Upper lobe of right lung (tissue), 1 donor: ENCODE measurements around the gene CMTM8. TPM values are rescaled to one million over a fixed set of nuclear protein-coding genes. Genes with fewer than 3 reads are reported as not detected.

Experiments used
- ATAC-seq: fragments of 200-7000 bp; cut with Tn5 transposase; one replicate; pipeline ENCODE4 v1.9.1; 2020; ENCODE audit warnings: mild to moderate bottlenecking, moderate library complexity
- DNase-seq: peaks from one replicate; pipeline ENCODE4 v3.0.0-alpha.2; 2020
- H3K27ac ChIP-seq: fragments of 200-600 bp; one replicate; pipeline ENCODE4 v1.8.0; 2022
- H3K27me3 ChIP-seq: fragments of 200-600 bp; one replicate; pipeline ENCODE4 v1.8.0; 2022; ENCODE audit warnings: mild to moderate bottlenecking
- H3K36me3 ChIP-seq: fragments of 200-600 bp; one replicate; pipeline ENCODE4 v1.8.0; 2022
- H3K4me1 ChIP-seq: fragments of 200-600 bp; one replicate; pipeline ENCODE4 v1.8.0; 2022
- H3K4me3 ChIP-seq: fragments of 200-600 bp; one replicate; pipeline ENCODE4 v1.8.0; 2022; ENCODE audit warnings: mild to moderate bottlenecking
- H3K9me3 ChIP-seq: fragments of 200-600 bp; one replicate; pipeline ENCODE4 v1.8.0; 2022
- intact Hi-C: fragments of 100-400 bp; cut with DNase I; formaldehyde crosslinking; loops from one replicate; pipeline ENCODE4 v1.11.0; 2022
- total RNA-seq: library from RNA; stranded (reverse); fragmentation: NEBNext Ultra II Directional; extraction: Animal tissue kit (Norgen Biotek cat#: 25700); gene quantifications from one replicate; pipeline ENCODE4 v1.2.1, GENCODE V29; 2021
- TF ChIP-seq, protein P1 (sequence below): fragments of 200-600 bp; IDR thresholded peaks from one replicate; pipeline ENCODE4 v1.8.0; 2022; ENCODE audit warnings: antibody characterized with exemption
- donor health status: DM: no; HTN: yes; CAD: no; lungs with severe emphysema.

Gene CMTM8
- total RNA-seq, 1 donor from 2014 or later: 24.9 TPM

DNA sequence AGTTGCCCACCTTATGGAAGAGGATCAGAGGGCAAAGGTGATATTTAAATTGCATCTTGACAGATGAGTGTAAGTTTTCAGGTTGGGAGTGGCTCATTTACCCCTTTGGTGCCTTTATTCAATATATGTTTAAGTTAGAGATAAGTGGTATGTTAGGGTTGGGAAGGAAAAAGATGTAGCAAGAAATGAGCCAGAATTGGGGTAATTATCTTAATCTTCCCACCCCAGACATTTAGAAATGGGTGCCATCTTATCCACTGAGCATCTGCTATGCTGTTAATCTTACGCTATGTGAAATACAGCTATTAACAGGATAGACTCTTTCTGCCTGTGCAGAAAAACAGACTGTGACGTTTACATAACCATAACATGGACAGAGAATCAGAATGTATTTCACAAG lies 159.5 kb downstream of the CMTM8 start:
- Histone ChIP-seq H3K4me1 (peaks cover 60% of the 10 kb centered on the region), H3K27me3 (no peaks in the 10 kb centered on the region), H3K4me3 (no peak overlapping the region), H3K9me3 (no peaks in the 10 kb centered on the region), H3K36me3 (no peaks in the 10 kb centered on the region), H3K27ac (no peak overlapping the region)
- intact Hi-C loops: no loop called here
- ATAC-seq (no peak), DNase-seq (no peak)
- TF ChIP-seq, protein P1, sequence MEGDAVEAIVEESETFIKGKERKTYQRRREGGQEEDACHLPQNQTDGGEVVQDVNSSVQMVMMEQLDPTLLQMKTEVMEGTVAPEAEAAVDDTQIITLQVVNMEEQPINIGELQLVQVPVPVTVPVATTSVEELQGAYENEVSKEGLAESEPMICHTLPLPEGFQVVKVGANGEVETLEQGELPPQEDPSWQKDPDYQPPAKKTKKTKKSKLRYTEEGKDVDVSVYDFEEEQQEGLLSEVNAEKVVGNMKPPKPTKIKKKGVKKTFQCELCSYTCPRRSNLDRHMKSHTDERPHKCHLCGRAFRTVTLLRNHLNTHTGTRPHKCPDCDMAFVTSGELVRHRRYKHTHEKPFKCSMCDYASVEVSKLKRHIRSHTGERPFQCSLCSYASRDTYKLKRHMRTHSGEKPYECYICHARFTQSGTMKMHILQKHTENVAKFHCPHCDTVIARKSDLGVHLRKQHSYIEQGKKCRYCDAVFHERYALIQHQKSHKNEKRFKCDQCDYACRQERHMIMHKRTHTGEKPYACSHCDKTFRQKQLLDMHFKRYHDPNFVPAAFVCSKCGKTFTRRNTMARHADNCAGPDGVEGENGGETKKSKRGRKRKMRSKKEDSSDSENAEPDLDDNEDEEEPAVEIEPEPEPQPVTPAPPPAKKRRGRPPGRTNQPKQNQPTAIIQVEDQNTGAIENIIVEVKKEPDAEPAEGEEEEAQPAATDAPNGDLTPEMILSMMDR: no peak

DNA sequence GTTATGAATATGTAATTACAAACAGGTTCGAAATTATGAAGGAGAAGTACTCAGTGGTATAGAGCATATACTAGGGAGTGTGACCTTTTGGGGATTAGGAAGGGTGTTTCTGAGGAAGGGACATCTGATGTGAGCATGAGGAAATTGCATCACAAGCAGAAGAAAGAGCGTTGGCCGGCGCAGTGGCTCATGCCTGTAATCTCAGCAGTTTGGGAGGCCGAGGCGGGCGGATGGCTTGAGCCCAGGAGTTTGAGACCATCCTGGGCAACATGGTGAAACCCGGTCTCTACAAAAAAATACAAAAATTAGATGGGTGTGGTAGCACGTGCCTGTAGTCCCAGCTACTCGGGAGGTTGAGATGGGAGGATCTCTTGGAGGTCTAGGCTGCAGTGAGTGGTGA lies 160.1 kb downstream of the CMTM8 start:
- Histone ChIP-seq H3K27me3 (no peaks in the 10 kb centered on the region), H3K9me3 (no peaks in the 10 kb centered on the region), H3K4me1 (peaks cover 60% of the 10 kb centered on the region), H3K36me3 (no peaks in the 10 kb centered on the region), H3K4me3 (no peak overlapping the region), H3K27ac (no peak overlapping the region)
- TF ChIP-seq, protein P1: no peak
- intact Hi-C loops: no loop called here
- peak; percentile 60 for ATAC-seq
- DNase-seq: peak; percentile 74

DNA sequence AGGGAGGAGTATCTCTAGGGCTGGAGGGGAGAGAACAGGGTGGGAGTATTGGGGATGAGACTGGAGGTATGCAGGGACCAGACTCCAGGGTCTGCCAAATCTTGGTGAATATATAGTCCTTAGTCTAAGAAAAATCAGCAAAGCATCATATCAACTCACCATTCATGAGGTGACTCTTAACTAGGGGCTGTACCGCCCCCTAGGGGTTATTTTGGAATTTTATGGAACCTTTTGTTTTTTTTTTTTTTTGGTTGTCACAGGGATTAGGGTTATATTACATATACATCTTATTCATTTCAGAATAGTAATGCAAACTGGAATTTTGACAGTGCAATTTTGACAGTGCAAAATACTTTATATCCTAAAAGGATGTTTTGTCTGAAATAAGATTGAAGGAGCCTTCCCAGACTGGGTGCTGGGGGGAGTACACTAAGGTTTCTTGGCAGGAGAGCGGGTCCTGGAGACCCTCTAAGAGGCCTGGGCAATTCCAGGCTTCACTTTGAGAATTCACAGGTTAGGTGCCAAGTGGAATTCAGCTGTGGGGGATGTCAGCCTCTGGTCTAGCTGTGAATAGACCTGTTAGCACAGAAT lies 160.6 kb downstream of the CMTM8 start:
- H3K4me1 ChIP-seq: peaks cover 61% of the 10 kb centered on the region
- TF ChIP-seq, protein P1: peak; percentile 69
- no peak overlapping the region for H3K27ac ChIP-seq
- DNase-seq (no peak), ATAC-seq (peak; percentile 31)
- no peaks in the 10 kb centered on the region for H3K27me3 ChIP-seq
- H3K4me3 ChIP-seq: no peak overlapping the region
- intact Hi-C loops: no loop called here
- no peaks in the 10 kb centered on the region for H3K36me3 ChIP-seq
- no peaks in the 10 kb centered on the region for H3K9me3 ChIP-seq

DNA sequence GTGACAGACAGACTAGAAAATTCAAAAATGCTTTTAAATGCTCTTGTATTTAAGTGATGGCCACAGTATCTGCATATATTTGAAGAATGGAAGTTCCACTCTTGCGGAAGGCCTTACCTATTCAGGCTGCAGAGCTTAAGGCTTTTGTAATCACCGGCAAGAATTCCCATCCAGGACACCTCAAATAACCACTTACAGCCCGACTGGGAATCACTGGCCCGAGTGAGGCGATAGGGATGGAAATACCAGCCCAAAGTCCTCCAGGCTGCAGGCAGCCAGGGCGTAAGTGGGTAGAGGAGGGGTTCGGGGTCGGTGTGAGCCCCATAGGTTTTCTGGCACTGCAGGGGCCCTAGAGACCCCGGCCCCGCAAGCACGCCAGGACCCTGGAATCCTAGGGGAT lies 162.6 kb downstream of the CMTM8 start:
- Histone ChIP-seq H3K4me3 (peak overlapping the region; percentile 55), H3K36me3 (no peaks in the 10 kb centered on the region), H3K27ac (peak overlapping the region; percentile 93), H3K9me3 (no peaks in the 10 kb centered on the region), H3K27me3 (no peaks in the 10 kb centered on the region), H3K4me1 (peaks cover 72% of the 10 kb centered on the region)
- TF ChIP-seq, protein P1: no peak
- ATAC-seq (no peak), DNase-seq (no peak)
- intact Hi-C loops: no loop called here

DNA sequence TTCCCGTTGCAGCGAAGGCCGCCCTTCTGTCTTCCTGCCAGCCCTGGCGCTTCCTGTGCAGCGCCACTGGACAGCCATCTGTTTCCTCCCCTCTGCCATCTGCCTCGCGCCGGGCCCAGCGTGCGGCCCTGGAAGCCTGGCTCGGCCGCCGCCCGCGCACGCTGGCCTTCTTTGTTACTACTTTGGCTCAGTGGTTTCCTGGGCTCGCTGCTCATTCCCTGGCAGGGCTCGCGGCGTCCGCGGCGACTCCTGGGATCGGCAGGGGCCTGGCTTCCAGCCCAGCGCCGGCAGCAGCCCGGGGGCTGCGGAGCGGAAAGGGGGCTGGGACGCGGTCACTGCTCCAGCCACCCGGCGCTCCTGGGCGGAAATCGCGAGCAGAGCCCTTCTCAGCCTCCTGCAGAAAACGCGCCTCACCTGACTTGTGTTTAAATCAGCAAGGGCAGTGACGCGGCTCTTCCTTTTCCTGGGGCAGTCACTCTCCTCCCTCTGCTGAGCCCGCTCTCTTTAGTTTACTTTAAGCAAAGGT lies 163.1 kb downstream of the CMTM8 start:
- Histone ChIP-seq H3K4me3 (peak overlapping the region; percentile 55), H3K27me3 (no peaks in the 10 kb centered on the region), H3K9me3 (no peaks in the 10 kb centered on the region), H3K4me1 (peaks cover 72% of the 10 kb centered on the region), H3K27ac (peak overlapping the region; percentile 93), H3K36me3 (no peaks in the 10 kb centered on the region)
- TF ChIP-seq, protein P1: no peak
- DNase-seq: peak; percentile 87
- intact Hi-C loops: no loop called here
- peak; percentile 84 for ATAC-seq
